GM18909 (cell line): ENCODE measurements around the gene UBC.
"Not testable (repeated sequence)": the region's sequence is repeated elsewhere in the genome, so short reads cannot be mapped to it uniquely, and the experiment has no call there.

Experiments used
- ATAC-seq: cut with Tn5 transposase; IDR thresholded peaks from one replicate; pipeline ENCODE4 v1.9.1; 2021; ENCODE audit warnings: mild to moderate bottlenecking; ENCODE audit not compliant: unreplicated experiment, poor library complexity

Gene UBC

DNA sequence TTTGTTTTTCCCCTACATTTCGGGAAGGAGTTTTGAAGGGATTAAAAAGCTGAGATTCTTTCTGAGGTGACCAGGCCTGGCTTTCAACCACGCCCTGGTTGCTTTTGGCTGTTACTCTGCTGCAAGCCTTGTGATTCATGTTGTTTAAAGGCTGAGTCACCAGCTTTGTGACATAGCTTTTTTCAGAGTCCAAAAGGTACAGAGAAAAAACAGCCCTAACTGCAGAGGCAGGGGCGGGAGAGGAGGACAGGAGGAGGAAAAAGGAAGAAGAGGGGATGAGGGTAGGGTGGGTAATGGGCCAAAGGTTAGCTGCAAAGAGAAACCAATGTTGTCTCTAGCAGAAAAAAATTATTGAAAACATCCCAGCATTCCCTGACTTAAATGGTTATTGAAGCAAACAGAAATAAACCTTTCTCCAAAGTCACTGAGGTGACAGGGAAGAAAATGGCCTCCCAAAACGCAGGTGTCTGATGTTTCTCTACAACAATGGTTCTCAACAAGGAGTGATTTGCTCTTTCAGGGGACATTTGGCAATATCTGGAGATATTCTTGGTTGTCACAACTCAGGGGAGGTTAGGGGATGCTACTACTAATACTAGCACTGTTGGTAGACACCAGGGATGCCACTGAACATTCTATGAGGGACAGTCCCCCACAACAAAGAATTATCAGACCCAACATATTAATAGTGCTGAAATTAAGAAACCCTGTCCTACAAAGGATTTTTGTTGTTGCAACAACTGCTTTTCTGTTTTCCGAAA, 2.1 kb upstream of the UBC start:
- ATAC-seq = no peak

DNA sequence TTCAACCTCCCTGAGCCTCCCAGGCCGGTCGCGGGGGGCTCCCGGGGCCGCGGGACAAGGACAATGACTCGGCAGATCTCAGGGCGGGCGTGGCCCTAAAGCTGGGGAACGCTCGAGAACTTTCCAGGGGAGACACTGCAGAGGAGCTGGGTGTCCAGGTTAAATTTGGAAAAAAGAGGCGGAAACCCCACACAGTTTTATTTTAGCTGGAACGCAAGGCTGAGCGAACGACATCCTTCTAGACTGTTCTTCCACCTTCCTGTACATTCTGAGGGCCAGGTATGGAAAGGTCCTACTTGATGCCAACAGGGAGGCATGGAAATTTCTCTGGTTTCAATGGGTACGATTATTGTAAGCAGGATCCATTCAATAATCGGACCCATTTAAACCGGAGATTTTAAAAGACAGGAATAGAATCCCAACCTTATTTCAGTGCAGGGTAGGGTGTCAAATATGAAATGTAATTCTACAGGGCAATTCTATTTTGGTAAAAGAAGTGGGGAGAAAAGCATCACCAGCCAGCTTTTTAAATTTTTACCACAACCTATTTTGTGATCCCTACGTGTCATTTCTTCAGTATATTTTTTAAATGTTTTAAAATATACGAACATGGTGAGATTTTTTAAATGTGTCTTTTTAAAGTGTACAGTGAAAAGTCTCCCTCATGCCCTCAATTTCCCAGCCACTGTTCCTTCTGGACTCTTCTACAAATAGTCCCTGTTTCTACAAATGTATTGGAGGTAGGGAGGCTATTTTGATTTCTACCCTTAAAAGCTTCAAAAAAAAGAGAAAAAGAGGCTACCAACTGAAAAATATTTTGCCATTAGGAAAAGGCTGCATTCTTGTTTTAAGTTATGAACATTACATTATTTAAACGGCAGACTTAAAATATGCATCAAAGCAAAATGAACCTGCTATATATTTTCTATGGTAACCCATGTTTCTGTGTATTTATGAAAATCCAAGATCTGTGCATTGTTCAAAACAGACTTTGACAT, 1.1 kb upstream of the UBC start:
- ATAC-seq = peak; percentile 4

DNA sequence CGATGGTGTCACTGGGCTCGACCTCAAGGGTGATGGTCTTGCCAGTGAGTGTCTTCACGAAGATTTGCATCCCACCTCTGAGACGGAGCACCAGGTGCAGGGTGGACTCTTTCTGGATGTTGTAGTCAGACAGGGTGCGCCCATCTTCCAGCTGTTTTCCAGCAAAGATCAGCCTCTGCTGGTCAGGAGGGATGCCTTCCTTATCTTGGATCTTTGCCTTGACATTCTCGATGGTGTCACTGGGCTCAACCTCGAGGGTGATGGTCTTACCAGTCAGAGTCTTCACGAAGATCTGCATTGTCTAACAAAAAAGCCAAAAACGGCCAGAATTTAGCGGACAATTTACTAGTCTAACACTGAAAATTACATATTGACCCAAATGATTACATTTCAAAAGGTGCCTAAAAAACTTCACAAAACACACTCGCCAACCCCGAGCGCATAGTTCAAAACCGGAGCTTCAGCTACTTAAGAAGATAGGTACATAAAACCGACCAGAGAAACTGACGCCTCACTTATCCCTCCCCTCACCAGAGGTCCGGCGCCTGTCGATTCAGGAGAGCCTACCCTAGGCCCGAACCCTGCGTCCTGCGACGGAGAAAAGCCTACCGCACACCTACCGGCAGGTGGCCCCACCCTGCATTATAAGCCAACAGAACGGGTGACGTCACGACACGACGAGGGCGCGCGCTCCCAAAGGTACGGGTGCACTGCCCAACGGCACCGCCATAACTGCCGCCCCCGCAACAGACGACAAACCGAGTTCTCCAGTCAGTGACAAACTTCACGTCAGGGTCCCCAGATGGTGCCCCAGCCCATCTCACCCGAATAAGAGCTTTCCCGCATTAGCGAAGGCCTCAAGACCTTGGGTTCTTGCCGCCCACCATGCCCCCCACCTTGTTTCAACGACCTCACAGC, 717 bp downstream of the UBC start:
- peak; percentile 26 for ATAC-seq

DNA sequence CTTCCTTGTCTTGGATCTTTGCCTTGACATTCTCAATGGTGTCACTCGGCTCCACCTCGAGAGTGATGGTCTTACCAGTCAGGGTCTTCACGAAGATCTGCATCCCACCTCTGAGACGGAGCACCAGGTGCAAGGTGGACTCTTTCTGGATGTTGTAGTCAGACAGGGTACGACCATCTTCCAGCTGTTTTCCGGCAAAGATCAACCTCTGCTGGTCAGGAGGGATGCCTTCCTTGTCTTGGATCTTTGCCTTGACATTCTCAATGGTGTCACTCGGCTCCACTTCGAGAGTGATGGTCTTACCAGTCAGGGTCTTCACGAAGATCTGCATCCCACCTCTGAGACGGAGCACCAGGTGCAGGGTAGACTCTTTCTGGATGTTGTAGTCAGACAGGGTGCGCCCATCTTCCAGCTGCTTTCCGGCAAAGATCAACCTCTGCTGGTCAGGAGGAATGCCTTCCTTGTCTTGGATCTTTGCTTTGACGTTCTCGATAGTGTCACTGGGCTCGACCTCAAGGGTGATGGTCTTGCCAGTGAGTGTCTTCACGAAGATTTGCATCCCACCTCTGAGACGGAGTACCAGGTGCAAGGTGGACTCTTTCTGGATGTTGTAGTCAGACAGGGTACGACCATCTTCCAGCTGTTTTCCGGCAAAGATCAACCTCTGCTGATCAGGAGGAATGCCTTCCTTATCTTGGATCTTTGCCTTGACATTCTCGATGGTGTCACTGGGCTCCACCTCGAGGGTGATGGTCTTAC, 1.7 kb downstream of the UBC start:
- ATAC-seq = not testable (repeated sequence)

DNA sequence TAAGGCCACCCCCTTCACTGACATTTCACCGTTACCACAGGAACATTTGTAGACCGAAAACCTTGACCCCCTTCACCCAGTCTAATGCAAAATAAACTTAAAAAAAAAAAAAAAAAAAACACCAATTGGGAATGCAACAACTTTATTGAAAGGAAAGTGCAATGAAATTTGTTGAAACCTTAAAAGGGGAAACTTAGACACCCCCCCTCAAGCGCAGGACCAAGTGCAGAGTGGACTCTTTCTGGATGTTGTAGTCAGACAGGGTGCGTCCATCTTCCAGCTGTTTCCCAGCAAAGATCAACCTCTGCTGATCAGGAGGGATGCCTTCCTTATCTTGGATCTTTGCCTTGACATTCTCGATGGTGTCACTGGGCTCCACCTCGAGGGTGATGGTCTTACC, 2.9 kb downstream of the UBC start:
- not testable (repeated sequence) for ATAC-seq

DNA sequence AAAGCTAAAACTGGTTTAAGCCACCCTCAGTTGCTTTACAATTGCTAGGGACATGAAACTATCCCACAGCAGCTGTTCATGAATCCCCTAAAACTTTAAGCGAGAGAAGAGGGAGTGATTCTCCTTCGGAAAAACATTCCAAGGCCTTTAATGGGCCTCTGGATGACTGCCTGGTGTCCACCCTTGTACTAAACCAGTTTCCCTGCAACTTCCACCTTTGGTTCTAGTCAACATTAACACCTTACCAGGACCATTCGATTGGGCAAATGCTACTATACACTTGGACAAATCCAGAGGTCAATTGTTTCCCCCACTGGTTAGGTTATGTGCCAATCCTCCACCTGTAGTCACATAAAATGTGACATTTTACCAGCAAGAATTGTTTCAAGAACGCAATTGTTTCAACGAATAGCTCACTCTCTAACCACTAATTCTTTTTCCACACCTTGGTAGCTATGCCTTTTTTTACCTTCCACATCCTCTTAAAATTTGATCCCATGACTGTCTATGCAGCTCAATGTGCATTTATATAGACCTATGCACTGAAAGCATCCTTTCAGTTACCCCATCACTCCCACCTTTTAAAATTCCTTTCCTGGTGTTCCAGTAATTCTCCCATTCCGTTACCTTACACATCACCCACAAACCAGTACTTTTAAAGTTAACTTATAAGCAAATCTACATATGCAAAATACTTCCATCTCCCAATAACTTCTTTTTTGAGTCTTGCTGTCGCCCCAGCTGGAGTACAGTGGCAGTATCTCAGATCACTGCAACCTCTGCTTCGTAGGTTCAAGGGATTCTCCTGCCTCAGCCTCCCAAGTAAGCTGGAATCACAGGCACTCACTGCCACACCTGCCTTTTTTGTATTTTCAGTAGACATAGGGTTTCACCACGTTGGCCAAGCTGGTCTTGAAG, 3.6 kb downstream of the UBC start:
- ATAC-seq = no peak

DNA sequence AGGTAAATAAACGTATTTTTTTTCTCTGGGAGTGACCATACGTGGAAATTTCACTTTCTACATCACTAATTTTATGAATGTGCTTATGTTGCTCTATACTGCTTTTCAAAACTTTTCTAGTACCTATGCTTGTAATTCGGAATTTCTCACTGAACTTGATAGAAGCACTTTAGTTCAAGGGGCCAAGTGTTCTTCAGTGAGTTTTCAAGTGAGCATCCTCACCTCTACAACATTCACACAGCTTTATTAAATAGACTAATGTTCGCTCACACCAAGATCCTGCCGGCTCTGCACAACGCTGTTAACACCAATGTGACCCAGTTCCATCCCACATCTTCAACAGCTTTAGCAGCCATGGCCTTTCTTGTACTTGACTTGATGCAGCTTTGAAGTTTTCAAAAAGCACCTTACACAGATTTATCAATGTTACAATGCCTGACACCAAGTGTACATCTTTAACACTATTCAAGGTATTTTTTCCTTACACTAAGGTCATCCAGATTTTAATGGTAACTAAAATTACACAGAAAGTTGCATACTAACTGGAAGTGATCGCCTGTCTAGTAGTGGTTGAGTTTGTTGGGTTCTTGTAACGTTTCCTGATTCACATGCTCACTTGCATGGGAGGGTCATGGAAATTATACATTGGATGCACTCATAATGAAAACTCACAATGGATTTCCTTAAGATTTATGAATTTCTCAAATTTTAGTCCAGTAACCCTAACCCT, 4.5 kb downstream of the UBC start:
- no peak for ATAC-seq

DNA sequence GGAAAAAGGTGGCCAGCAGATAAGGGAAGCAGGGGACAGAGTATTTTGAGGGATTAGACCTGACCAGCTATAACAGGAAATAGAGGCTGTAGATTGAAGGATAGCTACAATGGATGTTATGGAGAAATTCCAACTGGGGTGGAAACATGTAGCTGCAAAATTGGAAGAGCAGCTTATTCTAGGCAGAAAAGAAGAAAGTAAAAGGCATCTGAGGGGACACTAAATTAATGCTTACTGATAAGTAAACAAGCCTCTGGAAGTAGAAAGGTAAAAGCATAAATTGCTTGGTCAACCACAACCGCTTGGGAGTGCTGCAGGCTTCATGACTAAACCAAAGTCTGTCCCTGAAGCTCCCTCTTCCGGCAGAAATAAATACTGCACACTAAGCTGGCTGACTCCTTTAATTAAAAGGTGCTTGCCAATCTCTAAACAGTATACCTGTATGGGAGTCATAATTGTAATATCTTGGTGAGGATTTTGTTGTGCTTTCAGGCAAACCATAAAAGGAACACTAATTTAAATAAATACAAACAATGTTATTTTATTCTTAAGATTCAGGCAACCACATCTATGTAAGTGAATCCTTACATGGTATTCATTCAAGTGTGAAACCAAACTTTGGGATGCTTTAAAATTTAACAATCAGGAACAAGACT, 7.7 kb downstream of the UBC start:
- ATAC-seq = peak; percentile 71

DNA sequence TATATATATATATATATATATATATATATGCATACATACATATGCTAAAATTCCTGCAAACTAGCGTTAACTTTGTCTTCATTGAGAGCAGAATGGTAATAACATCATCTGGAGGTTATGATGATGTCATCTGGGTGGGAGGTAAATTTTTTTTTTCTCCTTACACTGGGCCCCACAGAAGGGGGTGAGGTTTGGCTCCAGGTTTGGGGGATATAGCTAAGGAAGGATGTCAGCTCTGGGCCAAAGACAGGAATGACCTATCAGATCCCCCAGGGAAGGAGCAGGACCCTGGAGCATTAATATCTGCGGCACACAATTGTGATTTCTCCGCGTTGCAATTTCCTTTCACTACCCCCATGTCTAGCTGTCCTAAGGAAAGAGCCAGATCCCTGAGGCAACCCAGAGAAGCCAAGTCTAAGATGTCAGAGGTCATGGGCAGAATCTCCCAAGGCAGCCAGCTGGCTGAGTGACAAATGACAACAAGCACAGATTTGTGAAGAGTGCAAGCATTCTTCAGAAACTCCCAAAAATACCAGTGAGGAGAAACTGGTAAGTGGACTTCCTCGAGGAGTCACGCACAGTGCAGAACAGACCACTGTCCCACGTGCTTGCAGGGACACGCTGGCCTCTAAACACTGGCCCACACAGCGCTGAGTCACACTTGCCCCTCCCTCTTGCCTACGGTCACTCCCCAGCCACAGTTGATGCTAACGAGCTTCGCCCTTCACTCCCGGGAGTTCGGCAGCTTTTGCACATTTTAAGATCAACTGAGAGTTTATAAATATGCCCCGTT, 9.9 kb downstream of the UBC start:
- ATAC-seq = no peak

DNA sequence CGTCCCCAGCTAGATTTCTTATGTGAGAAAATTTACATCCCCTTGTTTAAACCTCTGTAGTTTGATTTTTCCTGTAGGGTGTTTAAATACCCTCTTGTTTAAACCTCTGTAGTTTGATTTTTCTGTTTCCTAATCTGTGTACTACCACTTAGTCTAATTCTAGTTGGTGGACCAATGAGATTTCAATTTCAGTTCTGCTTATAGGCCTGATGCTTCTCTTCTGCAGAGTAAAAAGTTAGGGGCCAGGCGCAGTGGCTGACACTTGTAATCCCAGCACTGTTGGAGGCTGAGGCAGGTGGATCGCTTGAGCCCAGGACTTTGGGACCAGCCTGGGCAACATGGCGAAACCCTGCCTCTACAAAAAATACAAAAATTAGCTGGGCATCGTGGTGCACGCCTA, 11.5 kb downstream of the UBC start:
- ATAC-seq = no peak

DNA sequence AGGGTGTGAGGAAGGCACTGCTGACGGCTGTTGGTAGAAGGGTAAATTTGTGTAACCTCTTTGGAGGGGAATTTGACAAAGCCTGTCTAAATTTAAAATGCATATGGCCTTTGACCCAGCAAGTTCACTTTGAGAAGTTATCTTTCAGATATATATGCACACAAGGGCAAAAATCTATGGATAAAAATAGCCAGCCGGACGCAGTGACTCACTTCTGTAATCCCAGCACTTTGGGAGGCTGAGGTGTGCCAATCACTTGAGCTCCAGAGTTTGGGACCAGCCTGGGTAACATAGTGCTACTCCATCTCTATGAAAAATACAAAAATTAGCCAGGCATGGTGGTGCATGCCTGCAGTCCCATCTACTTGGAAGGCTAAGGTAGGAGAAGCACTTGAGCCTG, 13.4 kb downstream of the UBC start:
- no peak for ATAC-seq

DNA sequence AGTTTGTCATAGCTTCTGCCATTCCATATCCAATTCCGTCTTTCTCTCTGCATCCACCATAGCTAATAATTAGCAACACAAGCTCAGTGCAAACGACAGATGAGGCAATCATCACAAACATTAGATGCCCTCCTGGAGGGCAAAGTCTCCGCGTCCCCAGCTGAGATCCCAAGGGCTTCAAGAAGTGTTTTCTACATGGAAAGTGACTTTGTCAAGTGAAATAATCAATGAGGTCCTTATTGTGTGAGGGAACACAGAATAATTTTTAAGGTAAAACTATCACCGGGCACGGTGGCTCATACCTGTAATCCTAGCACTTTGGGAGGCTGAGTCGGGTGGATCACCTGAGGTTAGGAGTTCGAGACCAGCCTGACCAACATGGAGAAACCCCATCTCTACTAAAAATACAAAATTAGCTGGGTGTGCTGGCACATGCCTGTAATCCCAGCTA, 14.1 kb downstream of the UBC start:
- not testable (repeated sequence) for ATAC-seq

DNA sequence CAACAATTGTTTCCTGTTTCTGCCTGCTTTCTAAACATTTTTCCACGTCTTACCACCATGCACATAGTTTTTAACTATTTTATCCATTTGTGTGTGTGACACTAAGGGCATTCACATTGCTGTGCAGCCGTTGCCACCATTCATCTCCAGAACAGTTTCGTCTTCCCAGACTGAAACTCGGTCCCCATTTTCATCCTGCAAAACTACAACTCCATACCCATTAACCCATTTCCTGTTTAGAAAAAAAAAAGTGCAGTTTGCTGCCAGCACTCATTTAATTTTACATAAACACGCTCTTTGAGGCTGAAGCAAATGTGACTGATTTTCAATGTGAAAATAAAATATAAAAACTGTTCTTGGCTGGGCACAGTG, 15.5 kb downstream of the UBC start:
- no peak for ATAC-seq

DNA sequence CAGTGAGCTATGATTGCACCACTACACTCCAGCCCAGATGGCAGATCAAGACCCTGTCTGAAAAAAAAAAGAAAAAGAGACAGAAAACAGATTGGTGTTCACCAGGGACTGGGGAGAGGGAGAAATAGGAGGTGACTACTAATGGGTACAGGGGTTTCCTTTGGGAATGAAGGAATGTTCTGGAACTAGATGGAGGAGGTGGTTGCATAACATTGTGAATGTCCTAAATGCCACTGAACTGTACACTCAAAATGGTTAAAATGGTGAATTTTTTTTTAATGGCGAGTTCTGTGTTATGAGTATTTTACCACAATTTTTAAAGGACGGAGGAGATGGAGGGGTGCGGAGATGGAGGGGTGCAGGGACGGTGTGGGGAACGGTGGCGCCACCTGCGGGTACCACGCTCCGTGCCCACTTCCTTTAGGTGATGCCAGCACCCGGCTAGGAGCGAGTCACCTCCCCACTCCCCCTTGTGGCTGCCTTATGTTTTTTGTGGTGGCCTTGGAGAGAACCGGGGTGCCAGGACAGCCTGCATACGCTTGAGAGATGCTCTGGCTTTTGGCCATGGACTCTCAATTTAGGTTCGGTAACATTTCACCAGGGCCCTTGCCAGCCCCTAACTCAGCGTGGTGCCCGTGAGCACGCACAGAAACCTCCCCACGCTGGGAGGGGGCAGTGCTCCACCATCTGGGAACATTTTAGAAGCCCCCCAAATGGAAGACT, 16.1 kb downstream of the UBC start:
- no peak for ATAC-seq

DNA sequence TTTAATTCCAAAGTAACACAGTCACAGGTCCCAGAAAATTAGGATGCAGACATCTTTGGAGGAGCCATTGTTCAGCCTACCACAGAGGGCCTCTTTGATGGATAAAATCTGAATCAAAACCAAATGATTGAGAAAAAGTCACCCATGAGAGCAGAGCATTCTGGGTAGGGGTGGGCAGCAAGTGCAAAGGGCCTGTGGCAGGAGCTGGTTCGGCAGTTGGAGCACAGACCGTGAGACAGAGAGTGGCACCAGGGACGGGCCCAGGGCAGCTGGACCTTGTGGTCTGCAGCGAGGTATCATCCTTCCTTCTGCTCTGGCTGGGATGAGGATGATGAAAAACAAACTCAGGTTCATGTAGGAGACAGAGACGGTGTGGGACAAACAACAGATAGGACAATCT, 18.0 kb downstream of the UBC start:
- no peak for ATAC-seq
